GM13976 (cell line): ENCODE results near the gene GPC3.

ENCODE experiments used
- DNase-seq: peaks from one replicate; pipeline ENCODE4 v3.0.0; 2012; ENCODE audit warnings: low spot score
- in situ Hi-C: fragments of 300-500 bp; cut with MboI; formaldehyde crosslinking; loops from one replicate; pipeline ENCODE4 v1.12.0; 2022; ENCODE audit warnings: low sequenced_read_pairs, mixed read lengths, inconsistent platforms; ENCODE audit not compliant: unreplicated experiment
- TF ChIP-seq, protein P1 (sequence below): IDR thresholded peaks from 2 replicates; pipeline ENCODE4 v1.5.1; 2012; ENCODE audit warnings: borderline replicate concordance, mild to moderate bottlenecking; ENCODE audit not compliant: insufficient read depth; ENCODE audit errors: extremely low read depth, missing control alignments, control extremely low read depth

GPC3 gene

GRCh38 chrX:133681897-133682296, 303.5 kb downstream of the GPC3 start:
- in situ Hi-C loops: no loop called here
- DNase-seq: no peak

GRCh38 chrX:133681421-133681820, 304.0 kb downstream of the GPC3 start:
- TF ChIP-seq, protein P1, sequence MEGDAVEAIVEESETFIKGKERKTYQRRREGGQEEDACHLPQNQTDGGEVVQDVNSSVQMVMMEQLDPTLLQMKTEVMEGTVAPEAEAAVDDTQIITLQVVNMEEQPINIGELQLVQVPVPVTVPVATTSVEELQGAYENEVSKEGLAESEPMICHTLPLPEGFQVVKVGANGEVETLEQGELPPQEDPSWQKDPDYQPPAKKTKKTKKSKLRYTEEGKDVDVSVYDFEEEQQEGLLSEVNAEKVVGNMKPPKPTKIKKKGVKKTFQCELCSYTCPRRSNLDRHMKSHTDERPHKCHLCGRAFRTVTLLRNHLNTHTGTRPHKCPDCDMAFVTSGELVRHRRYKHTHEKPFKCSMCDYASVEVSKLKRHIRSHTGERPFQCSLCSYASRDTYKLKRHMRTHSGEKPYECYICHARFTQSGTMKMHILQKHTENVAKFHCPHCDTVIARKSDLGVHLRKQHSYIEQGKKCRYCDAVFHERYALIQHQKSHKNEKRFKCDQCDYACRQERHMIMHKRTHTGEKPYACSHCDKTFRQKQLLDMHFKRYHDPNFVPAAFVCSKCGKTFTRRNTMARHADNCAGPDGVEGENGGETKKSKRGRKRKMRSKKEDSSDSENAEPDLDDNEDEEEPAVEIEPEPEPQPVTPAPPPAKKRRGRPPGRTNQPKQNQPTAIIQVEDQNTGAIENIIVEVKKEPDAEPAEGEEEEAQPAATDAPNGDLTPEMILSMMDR: no peak
- in situ Hi-C loops: no loop called here
- no peak for DNase-seq

More at GRCh38 chrX:133681897-133682296, 303.5 kb downstream of the GPC3 start:
- TF ChIP-seq, protein P1: no peak

- no peak for DNase-seq
- in situ Hi-C loops: no loop called here
- TF ChIP-seq, protein P1: no peak
Observed at GRCh38 chrX:133677123-133678063, 308.0 kb downstream of the GPC3 start.

DNA sequence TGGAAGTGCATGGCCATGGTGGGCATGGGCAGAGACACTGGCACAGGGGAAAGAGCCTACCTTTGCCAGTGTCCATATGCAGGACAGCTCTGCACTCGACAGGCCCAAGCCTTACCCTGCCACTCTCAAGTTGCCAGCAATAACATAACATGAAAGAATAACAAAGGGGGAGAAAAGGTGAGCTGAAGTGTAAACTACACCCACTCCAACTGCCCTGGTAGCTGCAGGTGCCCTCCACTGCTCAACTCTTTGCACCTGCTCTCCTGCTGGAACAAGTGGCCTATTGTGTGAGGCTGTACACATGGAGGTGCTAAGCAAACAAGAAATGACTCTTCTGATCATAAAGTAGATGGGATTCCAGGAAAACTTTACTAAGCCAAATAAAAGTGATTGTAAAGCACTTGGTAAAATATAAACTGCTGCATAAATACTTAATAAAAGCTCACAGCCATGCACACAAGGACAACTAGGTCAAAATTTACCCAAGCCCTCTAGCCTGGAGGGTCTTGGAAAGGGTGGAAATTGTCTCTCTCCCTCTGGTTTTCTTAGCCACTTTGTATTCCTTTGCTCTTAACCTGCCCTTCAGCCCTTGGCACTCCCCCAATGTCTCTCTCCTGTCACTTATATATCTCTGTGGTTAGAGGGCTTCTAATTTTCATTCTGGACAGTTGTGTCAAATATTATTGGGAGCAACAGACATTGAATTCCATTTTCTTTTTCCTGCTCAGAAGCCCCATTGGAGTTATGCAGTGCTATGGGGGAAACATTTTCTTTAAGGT, 308.9 kb downstream of the GPC3 start:
- in situ Hi-C loops: no loop called here
- DNase-seq: no peak
- TF ChIP-seq, protein P1: no peak

DNA sequence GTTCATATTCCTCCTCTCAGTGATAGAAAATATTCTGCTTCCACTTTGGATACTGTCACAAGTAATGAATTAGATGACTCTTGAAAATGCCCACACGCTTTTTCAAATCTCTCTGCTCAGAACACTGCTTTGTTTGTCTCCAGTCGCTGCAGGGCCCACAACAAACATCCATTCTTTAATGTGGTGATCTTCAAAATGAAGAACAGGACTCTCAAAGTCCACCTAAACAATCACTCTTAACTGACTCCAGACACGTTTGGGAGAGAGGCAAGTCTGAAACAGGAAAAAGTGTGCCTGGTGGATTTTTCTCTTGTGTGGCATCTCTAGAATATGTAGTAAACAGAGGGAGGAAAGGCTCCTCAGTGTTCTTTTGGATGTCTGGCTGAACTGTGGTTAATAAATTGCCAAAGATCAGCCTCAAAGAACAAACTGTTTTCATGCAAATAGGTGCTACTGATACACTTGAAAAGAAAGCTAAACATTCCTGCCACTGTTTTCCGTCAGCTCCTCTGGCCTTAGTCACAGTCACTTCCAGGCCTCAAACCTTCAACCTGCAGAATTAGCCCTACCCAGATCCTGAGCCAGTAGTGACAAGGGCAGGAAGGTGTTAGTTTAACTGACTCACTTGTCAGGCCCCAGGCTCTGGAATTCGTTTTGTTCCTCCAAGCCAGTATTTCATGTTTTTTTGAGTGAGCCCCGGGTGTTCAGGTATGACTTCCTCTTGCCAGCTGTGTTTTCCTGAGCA, 310.5 kb downstream of the GPC3 start:
- DNase-seq: no peak
- in situ Hi-C loops: no loop called here

More for the DNA sequence above, 310.5 kb downstream of the GPC3 start:
- TF ChIP-seq, protein P1: no peak
